ENCODE data around the gene CBY2.
"Not testable (repeated sequence)": the region's sequence is repeated elsewhere in the genome, so short reads cannot be mapped to it uniquely, and the experiment has no call there.

Gene CBY2

GRCh38 chr13:45702088-45702487 lies at the start of gene CBY2:
Gene CBY2, plus strand, starts transcription at chr13:45702320. Its CDS starts 71 bp downstream, at chr13:45702391.
- H3K36me3 ChIP-seq (ENCODE audit: insufficient read depth, low read depth, low read length) = no peaks in the 10 kb centered on the region
- H3K9me3 ChIP-seq (ENCODE audit: insufficient read depth, low read depth, low read length) = no peaks in the 10 kb centered on the region
- no peak within 1 kb of the TSS for H3K4me3 ChIP-seq (ENCODE audit: low read length)
- H3K27me3 ChIP-seq (ENCODE audit: insufficient read depth, low read length) = no peaks in the 10 kb centered on the region
- no peak within 1 kb of the TSS for H3K27ac ChIP-seq (ENCODE audit: low read length)
- no peak within 1 kb of the TSS for H3K9ac ChIP-seq (ENCODE audit: low read depth, low read length)
- H3K4me1 ChIP-seq (ENCODE audit: insufficient read depth, low read length) = peaks cover 10% of the 10 kb centered on the region; the same call in 1 of the 2 replicates

- Histone ChIP-seq H3K9ac (ENCODE audit: low read depth, low read length) (no peak overlapping the region), H3K9me3 (ENCODE audit: insufficient read depth, low read depth, low read length) (no peaks in the 10 kb centered on the region), H3K27me3 (ENCODE audit: insufficient read depth, low read length) (no peaks in the 10 kb centered on the region), H3K36me3 (ENCODE audit: insufficient read depth, low read depth, low read length) (no peaks in the 10 kb centered on the region), H3K27ac (ENCODE audit: low read length) (no peak overlapping the region), H3K4me3 (ENCODE audit: low read length) (no peak overlapping the region), H3K4me1 (ENCODE audit: insufficient read depth, low read length) (no peaks in the 10 kb centered on the region)
Measured at GRCh38 chr13:45654633-45655349, 47.3 kb upstream of the CBY2 start.

- H3K27ac ChIP-seq (ENCODE audit: low read length) = no peak overlapping the region
- no peak overlapping the region for H3K9ac ChIP-seq (ENCODE audit: low read depth, low read length)
- H3K4me3 ChIP-seq (ENCODE audit: low read length) = no peak overlapping the region
- H3K4me1 ChIP-seq (ENCODE audit: insufficient read depth, low read length) = no peaks in the 10 kb centered on the region
- H3K27me3 ChIP-seq (ENCODE audit: insufficient read depth, low read length) = no peaks in the 10 kb centered on the region
- no peaks in the 10 kb centered on the region for H3K9me3 ChIP-seq (ENCODE audit: insufficient read depth, low read depth, low read length)
- H3K36me3 ChIP-seq (ENCODE audit: insufficient read depth, low read depth, low read length) = no peaks in the 10 kb centered on the region
Measured at GRCh38 chr13:45658586-45659235, 43.4 kb upstream of the CBY2 start.

- Histone ChIP-seq H3K27ac (ENCODE audit: low read length) (no peak overlapping the region), H3K4me3 (ENCODE audit: low read length) (no peak overlapping the region), H3K4me1 (ENCODE audit: insufficient read depth, low read length) (no peaks in the 10 kb centered on the region), H3K9ac (ENCODE audit: low read depth, low read length) (no peak overlapping the region), H3K36me3 (ENCODE audit: insufficient read depth, low read depth, low read length) (no peaks in the 10 kb centered on the region), H3K27me3 (ENCODE audit: insufficient read depth, low read length) (no peaks in the 10 kb centered on the region), H3K9me3 (ENCODE audit: insufficient read depth, low read depth, low read length) (no peaks in the 10 kb centered on the region)
Measured at GRCh38 chr13:45659536-45659935, 42.6 kb upstream of the CBY2 start.

- H3K27me3 ChIP-seq (ENCODE audit: insufficient read depth, low read length); H3K9me3 ChIP-seq (ENCODE audit: insufficient read depth, low read depth, low read length); H3K36me3 ChIP-seq (ENCODE audit: insufficient read depth, low read depth, low read length); H3K4me3 ChIP-seq (ENCODE audit: low read length); H3K4me1 ChIP-seq (ENCODE audit: insufficient read depth, low read length); H3K27ac ChIP-seq (ENCODE audit: low read length); H3K9ac ChIP-seq (ENCODE audit: low read depth, low read length): not testable (repeated sequence)
Measured at GRCh38 chr13:45660458-45660857, 41.7 kb upstream of the CBY2 start.

GRCh38 chr13:45662162-45662561 lies 40.0 kb upstream of the CBY2 start:
- no peaks in the 10 kb centered on the region for H3K4me1 ChIP-seq (ENCODE audit: insufficient read depth, low read length)
- H3K9me3 ChIP-seq (ENCODE audit: insufficient read depth, low read depth, low read length) = no peaks in the 10 kb centered on the region

GRCh38 chr13:45662903-45663302 lies 39.2 kb upstream of the CBY2 start:
- not testable (repeated sequence) for H3K9ac ChIP-seq (ENCODE audit: low read depth, low read length); H3K27me3 ChIP-seq (ENCODE audit: insufficient read depth, low read length); H3K36me3 ChIP-seq (ENCODE audit: insufficient read depth, low read depth, low read length); H3K4me1 ChIP-seq (ENCODE audit: insufficient read depth, low read length); H3K4me3 ChIP-seq (ENCODE audit: low read length); H3K27ac ChIP-seq (ENCODE audit: low read length); H3K9me3 ChIP-seq (ENCODE audit: insufficient read depth, low read depth, low read length)

More at GRCh38 chr13:45662162-45662561, 40.0 kb upstream of the CBY2 start:
- Histone ChIP-seq H3K36me3 (ENCODE audit: insufficient read depth, low read depth, low read length) (no peaks in the 10 kb centered on the region), H3K27me3 (ENCODE audit: insufficient read depth, low read length) (no peaks in the 10 kb centered on the region), H3K9ac (ENCODE audit: low read depth, low read length) (no peak overlapping the region), H3K4me3 (ENCODE audit: low read length) (no peak overlapping the region), H3K27ac (ENCODE audit: low read length) (no peak overlapping the region)

- H3K4me3 ChIP-seq (ENCODE audit: low read length); H3K9ac ChIP-seq (ENCODE audit: low read depth, low read length); H3K9me3 ChIP-seq (ENCODE audit: insufficient read depth, low read depth, low read length); H3K36me3 ChIP-seq (ENCODE audit: insufficient read depth, low read depth, low read length); H3K27ac ChIP-seq (ENCODE audit: low read length); H3K27me3 ChIP-seq (ENCODE audit: insufficient read depth, low read length); H3K4me1 ChIP-seq (ENCODE audit: insufficient read depth, low read length): not testable (repeated sequence)
Measured at GRCh38 chr13:45669626-45670025, 32.5 kb upstream of the CBY2 start.

- no peaks in the 10 kb centered on the region for H3K27me3 ChIP-seq (ENCODE audit: insufficient read depth, low read length)
- no peak overlapping the region for H3K4me3 ChIP-seq (ENCODE audit: low read length)
Measured at GRCh38 chr13:45670189-45670885, 31.8 kb upstream of the CBY2 start.

GRCh38 chr13:45674908-45675307 lies 27.2 kb upstream of the CBY2 start:
- Histone ChIP-seq H3K9me3 (ENCODE audit: insufficient read depth, low read depth, low read length) (no peaks in the 10 kb centered on the region), H3K36me3 (ENCODE audit: insufficient read depth, low read depth, low read length) (no peaks in the 10 kb centered on the region), H3K27me3 (ENCODE audit: insufficient read depth, low read length) (no peaks in the 10 kb centered on the region), H3K9ac (ENCODE audit: low read depth, low read length) (no peak overlapping the region), H3K27ac (ENCODE audit: low read length) (no peak overlapping the region), H3K4me3 (ENCODE audit: low read length) (no peak overlapping the region), H3K4me1 (ENCODE audit: insufficient read depth, low read length) (peaks cover 26% of the 10 kb centered on the region)

More at GRCh38 chr13:45670189-45670885, 31.8 kb upstream of the CBY2 start:
- no peaks in the 10 kb centered on the region for H3K36me3 ChIP-seq (ENCODE audit: insufficient read depth, low read depth, low read length)
- no peak overlapping the region for H3K9ac ChIP-seq (ENCODE audit: low read depth, low read length)
- H3K9me3 ChIP-seq (ENCODE audit: insufficient read depth, low read depth, low read length) = no peaks in the 10 kb centered on the region
- H3K4me1 ChIP-seq (ENCODE audit: insufficient read depth, low read length) = peaks cover 5% of the 10 kb centered on the region; the same call in 1 of the 2 replicates
- no peak overlapping the region for H3K27ac ChIP-seq (ENCODE audit: low read length)

GRCh38 chr13:45678282-45678681 lies 23.8 kb upstream of the CBY2 start:
- Histone ChIP-seq H3K36me3 (ENCODE audit: insufficient read depth, low read depth, low read length) (no peaks in the 10 kb centered on the region), H3K27me3 (ENCODE audit: insufficient read depth, low read length) (no peaks in the 10 kb centered on the region), H3K27ac (ENCODE audit: low read length) (no peak overlapping the region), H3K4me1 (ENCODE audit: insufficient read depth, low read length) (peaks cover 31% of the 10 kb centered on the region), H3K9ac (ENCODE audit: low read depth, low read length) (no peak overlapping the region), H3K9me3 (ENCODE audit: insufficient read depth, low read depth, low read length) (no peaks in the 10 kb centered on the region), H3K4me3 (ENCODE audit: low read length) (no peak overlapping the region; the same call in 1 of the 2 replicates)

- Histone ChIP-seq H3K27me3 (ENCODE audit: insufficient read depth, low read length) (no peaks in the 10 kb centered on the region), H3K36me3 (ENCODE audit: insufficient read depth, low read depth, low read length) (no peaks in the 10 kb centered on the region), H3K9me3 (ENCODE audit: insufficient read depth, low read depth, low read length) (no peaks in the 10 kb centered on the region), H3K27ac (ENCODE audit: low read length) (no peak overlapping the region), H3K9ac (ENCODE audit: low read depth, low read length) (no peak overlapping the region), H3K4me3 (ENCODE audit: low read length) (no peak overlapping the region), H3K4me1 (ENCODE audit: insufficient read depth, low read length) (peaks cover 26% of the 10 kb centered on the region)
Measured at GRCh38 chr13:45681113-45681512, 21.0 kb upstream of the CBY2 start.
